ENCODE measurements around the gene ANKRD17. TPM values are rescaled to one million over a fixed set of nuclear protein-coding genes. Genes with fewer than 3 reads are reported as not detected.

Gene ANKRD17
- total and polyA plus RNA-seq, 9 of the 15 experiments (the other 6 are each of a cell fraction or from before 2014, with no cell fraction given): 25.5 to 86.9 (median 52.2) TPM

DNA sequence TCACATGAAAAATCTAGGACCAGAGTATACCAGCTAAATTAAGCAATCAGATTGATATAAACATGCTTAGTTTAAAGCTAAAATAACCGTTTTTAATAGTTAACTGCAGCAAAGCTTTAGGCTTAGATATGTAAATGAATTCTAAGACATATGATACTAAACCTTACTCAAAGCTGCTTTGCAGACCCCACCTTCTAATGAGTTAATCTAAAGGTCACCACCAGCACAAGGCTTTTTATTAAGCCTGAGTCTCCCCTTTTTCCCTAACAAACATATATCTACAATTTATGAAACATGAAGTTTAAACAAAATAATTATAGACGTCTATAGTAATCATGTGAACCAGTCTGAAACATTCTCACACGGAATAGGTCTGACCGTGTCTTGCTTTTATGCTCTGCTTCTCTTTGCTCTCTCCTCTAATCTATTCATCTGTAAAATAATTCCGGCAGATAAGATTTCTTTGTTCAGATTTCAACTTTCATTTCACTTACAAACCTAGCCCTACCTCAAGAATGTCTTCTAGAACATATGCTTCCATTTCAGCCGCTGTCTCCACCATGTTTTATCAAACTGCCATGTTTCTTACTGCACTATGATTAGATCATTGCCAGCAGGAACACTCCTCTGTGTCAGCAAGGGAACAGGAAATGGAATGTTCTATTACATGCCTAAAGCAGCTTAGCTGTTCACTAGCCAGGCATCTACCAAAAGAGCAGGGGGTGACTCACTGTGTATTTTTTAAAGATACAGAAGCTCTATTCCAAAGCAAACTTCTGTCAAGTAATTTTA is 35.9 kb downstream of the ANKRD17 start (continued):
- TF ChIP-seq, protein P1, sequence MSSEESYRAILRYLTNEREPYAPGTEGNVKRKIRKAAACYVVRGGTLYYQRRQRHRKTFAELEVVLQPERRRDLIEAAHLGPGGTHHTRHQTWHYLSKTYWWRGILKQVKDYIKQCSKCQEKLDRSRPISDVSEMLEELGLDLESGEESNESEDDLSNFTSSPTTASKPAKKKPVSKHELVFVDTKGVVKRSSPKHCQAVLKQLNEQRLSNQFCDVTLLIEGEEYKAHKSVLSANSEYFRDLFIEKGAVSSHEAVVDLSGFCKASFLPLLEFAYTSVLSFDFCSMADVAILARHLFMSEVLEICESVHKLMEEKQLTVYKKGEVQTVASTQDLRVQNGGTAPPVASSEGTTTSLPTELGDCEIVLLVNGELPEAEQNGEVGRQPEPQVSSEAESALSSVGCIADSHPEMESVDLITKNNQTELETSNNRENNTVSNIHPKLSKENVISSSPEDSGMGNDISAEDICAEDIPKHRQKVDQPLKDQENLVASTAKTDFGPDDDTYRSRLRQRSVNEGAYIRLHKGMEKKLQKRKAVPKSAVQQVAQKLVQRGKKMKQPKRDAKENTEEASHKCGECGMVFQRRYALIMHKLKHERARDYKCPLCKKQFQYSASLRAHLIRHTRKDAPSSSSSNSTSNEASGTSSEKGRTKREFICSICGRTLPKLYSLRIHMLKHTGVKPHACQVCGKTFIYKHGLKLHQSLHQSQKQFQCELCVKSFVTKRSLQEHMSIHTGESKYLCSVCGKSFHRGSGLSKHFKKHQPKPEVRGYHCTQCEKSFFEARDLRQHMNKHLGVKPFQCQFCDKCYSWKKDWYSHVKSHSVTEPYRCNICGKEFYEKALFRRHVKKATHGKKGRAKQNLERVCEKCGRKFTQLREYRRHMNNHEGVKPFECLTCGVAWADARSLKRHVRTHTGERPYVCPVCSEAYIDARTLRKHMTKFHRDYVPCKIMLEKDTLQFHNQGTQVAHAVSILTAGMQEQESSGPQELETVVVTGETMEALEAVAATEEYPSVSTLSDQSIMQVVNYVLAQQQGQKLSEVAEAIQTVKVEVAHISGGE (CRISPR knock-in tag; IDR thresholded peaks at IDR 0.05): no peak; a peak in 1 of 6 replicates
- TF ChIP-seq, protein P2, sequence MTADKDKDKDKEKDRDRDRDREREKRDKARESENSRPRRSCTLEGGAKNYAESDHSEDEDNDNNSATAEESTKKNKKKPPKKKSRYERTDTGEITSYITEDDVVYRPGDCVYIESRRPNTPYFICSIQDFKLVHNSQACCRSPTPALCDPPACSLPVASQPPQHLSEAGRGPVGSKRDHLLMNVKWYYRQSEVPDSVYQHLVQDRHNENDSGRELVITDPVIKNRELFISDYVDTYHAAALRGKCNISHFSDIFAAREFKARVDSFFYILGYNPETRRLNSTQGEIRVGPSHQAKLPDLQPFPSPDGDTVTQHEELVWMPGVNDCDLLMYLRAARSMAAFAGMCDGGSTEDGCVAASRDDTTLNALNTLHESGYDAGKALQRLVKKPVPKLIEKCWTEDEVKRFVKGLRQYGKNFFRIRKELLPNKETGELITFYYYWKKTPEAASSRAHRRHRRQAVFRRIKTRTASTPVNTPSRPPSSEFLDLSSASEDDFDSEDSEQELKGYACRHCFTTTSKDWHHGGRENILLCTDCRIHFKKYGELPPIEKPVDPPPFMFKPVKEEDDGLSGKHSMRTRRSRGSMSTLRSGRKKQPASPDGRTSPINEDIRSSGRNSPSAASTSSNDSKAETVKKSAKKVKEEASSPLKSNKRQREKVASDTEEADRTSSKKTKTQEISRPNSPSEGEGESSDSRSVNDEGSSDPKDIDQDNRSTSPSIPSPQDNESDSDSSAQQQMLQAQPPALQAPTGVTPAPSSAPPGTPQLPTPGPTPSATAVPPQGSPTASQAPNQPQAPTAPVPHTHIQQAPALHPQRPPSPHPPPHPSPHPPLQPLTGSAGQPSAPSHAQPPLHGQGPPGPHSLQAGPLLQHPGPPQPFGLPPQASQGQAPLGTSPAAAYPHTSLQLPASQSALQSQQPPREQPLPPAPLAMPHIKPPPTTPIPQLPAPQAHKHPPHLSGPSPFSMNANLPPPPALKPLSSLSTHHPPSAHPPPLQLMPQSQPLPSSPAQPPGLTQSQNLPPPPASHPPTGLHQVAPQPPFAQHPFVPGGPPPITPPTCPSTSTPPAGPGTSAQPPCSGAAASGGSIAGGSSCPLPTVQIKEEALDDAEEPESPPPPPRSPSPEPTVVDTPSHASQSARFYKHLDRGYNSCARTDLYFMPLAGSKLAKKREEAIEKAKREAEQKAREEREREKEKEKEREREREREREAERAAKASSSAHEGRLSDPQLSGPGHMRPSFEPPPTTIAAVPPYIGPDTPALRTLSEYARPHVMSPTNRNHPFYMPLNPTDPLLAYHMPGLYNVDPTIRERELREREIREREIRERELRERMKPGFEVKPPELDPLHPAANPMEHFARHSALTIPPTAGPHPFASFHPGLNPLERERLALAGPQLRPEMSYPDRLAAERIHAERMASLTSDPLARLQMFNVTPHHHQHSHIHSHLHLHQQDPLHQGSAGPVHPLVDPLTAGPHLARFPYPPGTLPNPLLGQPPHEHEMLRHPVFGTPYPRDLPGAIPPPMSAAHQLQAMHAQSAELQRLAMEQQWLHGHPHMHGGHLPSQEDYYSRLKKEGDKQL (CRISPR knock-in tag; IDR thresholded peaks at IDR 0.05; ENCODE audit: borderline replicate concordance): no peak
- no peak for TF ChIP-seq ZFPM2 (CRISPR knock-in tag; IDR thresholded peaks at IDR 0.05)
- TF ChIP-seq TARDBP (IDR thresholded peaks at IDR 0.05): no peak
- TF ChIP-seq SAP30 (IDR thresholded peaks at IDR 0.05; ENCODE audit: borderline replicate concordance, insufficient read depth, low read depth, low read length, poor library complexity, severe bottlenecking): no peak
- no peak for TF ChIP-seq MEF2A (IDR thresholded peaks at IDR 0.05; ENCODE audit: control insufficient read depth, low read depth, low read length)
- no peak for TF ChIP-seq SRF (CRISPR knock-in tag; IDR thresholded peaks at IDR 0.05)
- TF ChIP-seq, protein P3, sequence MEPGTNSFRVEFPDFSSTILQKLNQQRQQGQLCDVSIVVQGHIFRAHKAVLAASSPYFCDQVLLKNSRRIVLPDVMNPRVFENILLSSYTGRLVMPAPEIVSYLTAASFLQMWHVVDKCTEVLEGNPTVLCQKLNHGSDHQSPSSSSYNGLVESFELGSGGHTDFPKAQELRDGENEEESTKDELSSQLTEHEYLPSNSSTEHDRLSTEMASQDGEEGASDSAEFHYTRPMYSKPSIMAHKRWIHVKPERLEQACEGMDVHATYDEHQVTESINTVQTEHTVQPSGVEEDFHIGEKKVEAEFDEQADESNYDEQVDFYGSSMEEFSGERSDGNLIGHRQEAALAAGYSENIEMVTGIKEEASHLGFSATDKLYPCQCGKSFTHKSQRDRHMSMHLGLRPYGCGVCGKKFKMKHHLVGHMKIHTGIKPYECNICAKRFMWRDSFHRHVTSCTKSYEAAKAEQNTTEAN (CRISPR knock-in tag; IDR thresholded peaks at IDR 0.05): no peak
- no peak for TF ChIP-seq ZNF146 (CRISPR knock-in tag; IDR thresholded peaks at IDR 0.05; ENCODE audit: unreplicated experiment)
- TF ChIP-seq, protein P4, sequence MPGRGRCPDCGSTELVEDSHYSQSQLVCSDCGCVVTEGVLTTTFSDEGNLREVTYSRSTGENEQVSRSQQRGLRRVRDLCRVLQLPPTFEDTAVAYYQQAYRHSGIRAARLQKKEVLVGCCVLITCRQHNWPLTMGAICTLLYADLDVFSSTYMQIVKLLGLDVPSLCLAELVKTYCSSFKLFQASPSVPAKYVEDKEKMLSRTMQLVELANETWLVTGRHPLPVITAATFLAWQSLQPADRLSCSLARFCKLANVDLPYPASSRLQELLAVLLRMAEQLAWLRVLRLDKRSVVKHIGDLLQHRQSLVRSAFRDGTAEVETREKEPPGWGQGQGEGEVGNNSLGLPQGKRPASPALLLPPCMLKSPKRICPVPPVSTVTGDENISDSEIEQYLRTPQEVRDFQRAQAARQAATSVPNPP (IDR thresholded peaks at IDR 0.05; ENCODE audit: borderline replicate concordance, insufficient read depth, insufficient read length): no peak
- peak; percentile 96 for TF ChIP-seq TBP (optimal IDR thresholded peaks at IDR 0.05; ENCODE audit: low read depth, low read length)
